HG02973 (cell line): ENCODE data around the gene COQ10A.
"Not testable (repeated sequence)": the region's sequence is repeated elsewhere in the genome, so short reads cannot be mapped to it uniquely, and the experiment has no call there.

ENCODE experiments used
- ATAC-seq: cut with Tn5 transposase; IDR thresholded peaks from one replicate; pipeline ENCODE4 v1.9.1; 2021; ENCODE audit warnings: moderate library complexity; ENCODE audit not compliant: unreplicated experiment

Gene COQ10A

GRCh38 chr12:56242986-56243385 lies 23.8 kb upstream of the COQ10A start:
- no peak for ATAC-seq

- no peak for ATAC-seq
These were observed 23.0 kb upstream of the COQ10A start for GRCh38 chr12:56243731-56244181.

DNA sequence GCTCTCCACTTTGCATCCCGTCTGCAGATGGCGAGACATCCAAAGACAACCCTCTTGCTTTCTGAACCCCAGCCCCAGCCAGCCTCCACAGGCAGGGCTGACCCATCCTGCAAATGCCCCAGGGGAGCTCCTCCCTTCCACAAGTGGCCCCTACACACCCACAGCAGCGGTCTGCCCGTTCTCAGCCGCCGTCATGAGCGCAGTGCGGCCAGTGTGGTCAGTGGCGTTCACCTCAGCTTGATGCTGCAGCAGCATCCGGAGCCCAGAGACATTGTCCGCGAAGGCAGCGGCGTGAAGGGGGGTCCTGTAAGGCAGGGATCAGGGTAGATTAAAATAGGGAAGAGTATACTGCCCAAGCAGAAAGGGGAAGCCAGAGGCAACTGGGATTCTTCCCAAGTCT lies 22.2 kb upstream of the COQ10A start:
- ATAC-seq: no peak

- no peak for ATAC-seq
These were observed 18.8 kb upstream of the COQ10A start for GRCh38 chr12:56247923-56248322.

DNA sequence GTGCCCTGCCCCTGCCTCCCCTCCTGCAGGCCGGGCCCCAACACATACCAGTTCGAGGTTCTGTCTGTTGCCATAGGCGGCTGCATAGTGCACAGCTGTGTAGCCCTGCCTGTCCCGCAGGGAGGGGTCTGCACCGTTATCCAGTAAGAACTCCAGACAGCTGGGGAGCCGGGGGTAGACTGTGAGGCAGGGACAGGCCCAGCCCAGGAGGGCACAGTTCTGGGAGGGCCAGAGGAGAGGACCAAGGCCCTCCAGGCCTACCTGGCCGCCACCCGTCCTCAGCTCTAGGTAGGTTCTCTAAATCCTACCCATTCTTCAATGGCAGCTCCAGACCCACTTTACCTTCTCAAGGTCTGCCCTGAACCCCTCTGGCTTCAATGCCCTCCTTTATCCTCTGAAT lies 18.0 kb upstream of the COQ10A start:
- no peak for ATAC-seq

- ATAC-seq: no peak
These were observed 14.1 kb upstream of the COQ10A start for GRCh38 chr12:56252649-56253048.

DNA sequence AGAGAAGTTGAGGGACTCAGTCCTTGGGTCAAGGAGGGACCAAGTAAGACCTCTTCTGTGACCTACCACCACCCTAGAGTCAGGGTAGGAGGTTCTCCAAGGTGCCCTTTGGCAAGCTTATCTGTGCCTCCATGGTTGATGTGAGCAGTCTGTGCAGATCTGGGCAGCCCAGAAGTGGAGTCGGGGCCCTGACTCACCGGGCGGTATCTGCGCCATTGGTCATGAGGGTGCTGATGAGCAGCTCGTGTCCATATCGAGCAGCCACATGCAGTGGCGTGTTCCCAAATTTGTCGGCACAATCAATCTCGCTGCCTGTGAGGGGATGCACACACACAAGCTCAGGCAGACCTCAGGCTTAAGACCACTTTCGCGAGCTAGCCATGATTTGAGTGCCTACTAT lies 13.7 kb upstream of the COQ10A start:
- ATAC-seq: no peak

DNA sequence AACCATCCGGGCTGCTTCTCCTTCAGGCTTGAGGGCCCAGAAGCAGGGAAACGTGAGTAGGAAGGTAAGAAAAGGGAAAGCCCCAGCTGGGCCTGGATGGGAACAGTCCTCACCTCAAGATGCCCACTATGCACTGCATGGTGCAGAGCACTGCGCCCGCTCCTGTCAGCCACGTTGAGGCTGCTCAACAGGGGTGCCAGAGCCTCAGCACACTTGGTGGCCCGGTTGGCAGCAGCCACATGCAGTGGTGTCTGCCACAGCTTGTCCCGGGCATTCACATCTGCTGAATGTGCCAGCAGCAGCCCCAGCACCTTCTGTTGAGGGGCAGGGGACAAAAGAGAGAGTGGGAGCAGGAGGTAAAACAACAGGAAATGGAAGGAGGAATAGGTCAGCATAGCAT lies 11.1 kb upstream of the COQ10A start:
- ATAC-seq: no peak

DNA sequence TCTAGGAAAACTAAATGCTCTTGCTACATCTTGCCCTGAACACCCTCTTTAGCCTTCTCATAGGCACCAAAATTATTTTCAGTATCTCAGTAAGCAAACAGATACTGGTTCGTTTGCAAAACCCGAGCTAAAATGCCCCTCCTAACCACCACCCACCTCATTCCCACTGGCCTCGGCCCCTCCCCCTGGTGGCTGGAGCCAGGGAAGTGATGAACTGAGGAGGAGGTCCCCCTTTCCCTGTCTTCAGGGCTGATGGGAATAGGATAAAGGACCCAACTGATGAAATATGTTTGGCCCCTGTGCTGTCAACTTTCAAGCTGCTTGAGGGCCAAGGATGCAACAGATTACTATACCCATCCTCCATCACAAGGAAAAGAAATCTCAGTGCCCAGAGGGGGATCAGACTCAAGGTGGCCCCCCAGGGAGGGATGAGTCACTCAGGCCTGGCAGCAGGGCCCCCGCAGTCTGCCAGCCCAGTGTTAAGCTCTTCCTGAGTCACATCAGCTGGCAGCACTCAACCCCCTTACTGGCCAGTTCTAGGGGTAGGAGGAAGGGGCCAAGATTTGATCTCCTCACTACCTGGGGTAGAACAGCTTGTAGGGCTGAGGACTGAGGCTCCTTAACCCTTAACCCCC lies 10.3 kb upstream of the COQ10A start:
- no peak for ATAC-seq

DNA sequence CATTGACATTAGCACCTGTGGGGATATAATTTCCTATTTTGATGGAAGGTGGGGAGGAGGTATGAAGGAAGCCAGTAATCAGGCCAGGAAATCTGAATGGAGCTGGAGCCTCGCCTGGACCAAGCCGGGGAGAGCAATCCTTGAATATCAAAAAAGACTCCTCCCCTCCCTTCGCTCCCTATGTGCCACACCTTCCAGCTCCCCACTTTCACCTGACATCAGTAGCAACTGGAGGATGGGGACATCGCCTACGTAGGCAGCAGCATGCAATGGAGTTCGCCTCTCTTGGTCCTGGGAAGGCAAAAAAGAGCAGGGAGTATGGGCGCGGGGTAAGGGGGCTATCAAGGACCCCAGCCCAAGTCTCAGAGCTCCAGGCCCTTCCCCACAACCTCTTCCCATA lies 9.7 kb upstream of the COQ10A start:
- ATAC-seq: no peak

- ATAC-seq: peak; percentile 21
These were observed 9.2 kb upstream of the COQ10A start for GRCh38 chr12:56257491-56258067.

- peak; percentile 82 for ATAC-seq
These were observed 8.5 kb upstream of the COQ10A start, which contains the start of gene ANKRD52 for GRCh38 chr12:56258068-56258819. Gene ANKRD52, minus strand, starts transcription at chr12:56258384. Its CDS starts 115 bp downstream, at chr12:56258269.

DNA sequence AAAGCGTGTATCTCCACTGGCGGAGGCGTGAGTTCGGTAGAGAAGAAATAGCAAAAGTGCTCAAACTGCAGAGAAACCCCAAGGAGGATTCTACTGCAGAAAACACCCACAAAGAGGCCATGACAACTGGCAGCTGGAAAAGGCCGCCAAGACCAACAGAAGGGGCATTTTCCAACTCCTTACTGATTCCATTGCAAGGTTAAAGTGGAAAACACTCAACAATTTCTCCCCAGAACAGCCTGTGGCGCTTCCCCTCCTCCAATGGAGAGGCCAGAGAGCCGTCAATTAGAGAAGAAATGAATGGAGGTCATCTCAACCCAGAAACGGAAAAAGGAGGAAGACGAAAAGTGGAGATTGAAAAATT lies 7.9 kb upstream of the COQ10A start:
- ATAC-seq: no peak

- ATAC-seq: no peak
These were observed 6.4 kb upstream of the COQ10A start for GRCh38 chr12:56260380-56260779.

DNA sequence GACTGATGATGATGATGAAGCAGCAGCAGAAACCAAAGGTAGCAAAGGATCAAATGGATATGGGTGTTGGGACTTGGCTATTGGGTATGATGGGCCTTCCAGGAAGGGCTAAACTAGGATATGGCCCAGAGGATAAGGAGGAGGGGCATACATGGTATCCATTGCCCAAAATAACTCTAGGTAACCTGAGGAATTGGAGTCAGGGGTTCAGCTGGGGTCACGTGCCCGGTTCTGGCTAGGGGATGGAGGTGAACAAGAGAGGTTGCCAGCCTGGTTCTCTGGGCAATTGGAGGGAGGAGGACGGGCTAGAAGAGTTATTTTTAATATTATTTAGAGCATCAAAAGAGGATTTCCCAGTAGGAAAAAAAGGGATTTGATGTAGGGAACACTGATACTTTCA lies 5.8 kb upstream of the COQ10A start:
- no peak for ATAC-seq

DNA sequence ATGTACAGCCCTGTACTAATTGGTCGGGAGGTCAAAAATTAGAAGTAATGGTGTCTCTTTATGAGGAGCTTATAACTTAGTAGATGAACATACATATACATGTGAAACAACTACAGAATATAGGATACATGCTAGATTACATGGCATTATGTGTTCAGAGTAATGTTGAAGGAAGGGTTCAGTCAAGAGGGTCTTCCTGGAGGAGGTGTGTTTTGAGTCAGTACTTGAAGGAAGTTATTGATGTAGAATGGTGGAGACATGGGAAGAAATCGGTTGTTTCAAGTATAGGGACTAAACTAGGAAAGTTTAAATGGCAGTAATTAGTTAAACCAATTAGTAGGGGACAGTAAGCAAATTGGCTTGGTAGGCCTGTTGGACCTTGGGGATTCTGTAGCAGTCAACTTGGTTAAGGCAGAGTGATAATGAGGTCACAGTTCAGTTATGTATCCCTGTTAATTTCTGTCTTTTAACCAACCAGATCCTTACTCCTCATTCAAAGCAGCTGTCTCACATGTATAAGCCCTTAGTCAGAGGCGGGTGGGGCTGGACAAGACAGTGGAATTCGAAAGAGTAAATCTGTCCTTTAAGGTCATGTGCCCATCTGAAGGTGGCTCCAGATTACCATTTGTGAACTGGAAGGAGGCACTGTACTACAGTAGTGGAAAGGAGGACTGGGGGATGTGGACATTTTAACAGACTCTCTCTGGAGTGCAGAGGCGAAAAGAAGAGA lies 5.1 kb upstream of the COQ10A start:
- no peak for ATAC-seq

- not testable (repeated sequence) for ATAC-seq
These were observed 3.8 kb upstream of the COQ10A start for GRCh38 chr12:56262955-56263354.

GRCh38 chr12:56266068-56266692 lies 562 bp upstream of the COQ10A start:
- not testable (repeated sequence) for ATAC-seq

DNA sequence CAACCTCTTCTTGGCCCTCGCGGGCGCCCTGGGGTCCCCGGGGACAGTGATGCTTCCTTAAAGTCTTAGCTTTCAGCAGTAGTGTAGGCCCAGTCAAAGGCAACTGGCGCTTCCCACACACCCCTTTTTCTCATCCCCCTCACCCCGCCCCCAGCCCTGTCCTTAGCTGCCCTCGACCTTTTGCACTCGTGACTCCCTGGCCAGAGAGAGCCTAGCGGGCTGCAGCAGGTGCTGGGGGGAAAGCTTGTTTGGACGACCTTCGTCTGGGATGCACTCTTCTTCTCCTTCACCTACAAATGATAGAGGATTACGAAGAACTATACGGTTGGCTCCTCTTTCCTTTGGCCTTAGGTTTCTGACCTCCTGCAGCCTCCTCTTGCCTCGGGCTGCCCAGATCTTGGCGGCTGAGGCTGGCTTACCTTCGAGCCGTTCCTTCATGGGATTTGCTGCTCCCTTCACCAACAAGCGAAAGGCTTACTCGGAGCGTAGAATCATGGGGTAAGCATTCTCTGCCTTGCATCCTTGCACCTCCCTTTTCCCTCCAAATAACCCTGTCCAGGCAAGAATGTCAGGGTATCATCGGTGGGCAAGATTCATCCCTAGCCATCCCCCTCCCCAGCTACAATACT lies 815 bp downstream of the COQ10A start:
- ATAC-seq: no peak

DNA sequence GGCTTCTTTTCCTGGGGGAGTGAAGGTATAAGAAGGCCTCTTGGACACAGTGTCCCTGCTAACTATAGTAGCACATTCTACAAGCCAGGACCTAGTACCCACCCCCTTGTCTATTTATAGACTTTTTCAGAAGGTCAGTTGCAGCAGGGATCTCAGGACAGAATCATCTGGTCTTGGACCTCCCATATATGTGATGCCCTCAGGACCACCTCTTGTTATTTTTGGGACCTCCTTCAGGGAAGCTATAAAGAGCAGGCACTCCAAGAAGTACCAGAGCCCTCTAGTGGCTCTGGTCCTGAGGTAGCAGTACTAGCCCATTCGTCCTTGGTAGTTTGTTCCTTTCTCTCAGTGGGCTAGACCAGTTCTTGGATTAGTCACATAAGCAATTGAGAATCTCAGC lies 4.3 kb downstream of the COQ10A start:
- ATAC-seq: no peak

DNA sequence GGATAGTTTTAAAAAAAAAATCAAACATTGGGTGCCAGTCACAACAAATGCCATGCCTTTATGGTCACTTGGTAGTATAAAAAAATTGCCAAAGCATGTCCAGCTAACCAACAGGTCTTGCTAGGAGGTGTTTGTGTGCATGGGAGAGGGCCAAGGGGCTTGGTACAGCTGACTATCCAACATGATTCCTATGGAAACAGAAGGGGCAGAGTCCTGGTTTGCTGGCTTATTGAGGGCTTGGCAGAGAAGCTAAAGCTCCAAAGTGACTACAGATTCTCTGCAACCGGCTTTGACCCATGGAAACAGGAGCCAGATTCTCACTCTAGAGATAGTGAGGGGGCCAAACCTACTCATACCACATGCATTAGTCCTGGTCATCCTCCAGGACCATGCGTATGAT lies 5.7 kb downstream of the COQ10A start:
- not testable (repeated sequence) for ATAC-seq
